Body of pancreas (tissue), 4 donors: Measurements from ENCODE around the gene C15orf62. TPM values are rescaled to one million over a fixed set of nuclear protein-coding genes. Genes with fewer than 3 reads are reported as not detected.

ENCODE experiments used
- ATAC-seq: fragments of 150-250 bp; one replicate; pipeline ENCODE4 v1.9.1; 2016
- DNase-seq, 4 donors: peaks; one replicate each; pipeline ENCODE4 v3.0.0-alpha.2; 2019
- H3K27ac ChIP-seq, 4 donors: fragments of 200-600 bp; sonication (generic); 1 replicate in 3 of 4; 2 replicates in 1 of 4; pipeline versions ENCODE4 v1.5.1 to v1.6.1; 2016 to 2019; ENCODE audit warnings: mild to moderate bottlenecking in 1 of 4, mixed read lengths in 1 of 4, moderate library complexity in 1 of 4
- H3K27me3 ChIP-seq, 2 donors: fragments of 200-600 bp; sonication (generic); one replicate each; pipeline ENCODE4 v1.6.0; 2016; ENCODE audit warnings: mild to moderate bottlenecking in 1 of 2
- H3K36me3 ChIP-seq, 2 donors: fragments of 200-600 bp; sonication (generic); replicated peaks in 1 of 2; 2 replicates each; pipeline ENCODE4 v1.5.1; 2016; ENCODE audit warnings: low read depth in 2 of 2; ENCODE audit not compliant: insufficient read depth in 1 of 2
- H3K4me1 ChIP-seq: fragments of 200-600 bp; sonication (generic); one replicate; pipeline ENCODE4 v1.6.0; 2016
- H3K4me3 ChIP-seq, 2 donors: fragments of 200-600 bp; sonication (generic); 1 replicate in 1 of 2; 2 replicates in 1 of 2; pipeline ENCODE4 v1.5.1; 2016 to 2019
- H3K9me3 ChIP-seq, 3 donors: fragments of 200-600 bp; sonication (generic); 1 replicate in 2 of 3; 2 replicates in 1 of 3; pipeline ENCODE4 v1.5.1; 2016
- POLR2A ChIP-seq, 3 donors: fragments of 450-650 bp; IDR thresholded peaks; one replicate each; pipeline ENCODE4 v1.6.1; 2016; ENCODE audit warnings: antibody characterized with exemption in 3 of 3, mild to moderate bottlenecking in 2 of 3
- WGBS, 2 donors: methylation state at CpG; one replicate each; pipeline ENCODE4 v1.1.5; 2017; 5-methylcytosine and 5-hydroxymethylcytosine counted together
- intact Hi-C: fragments of 100-400 bp; cut with DNase I; formaldehyde crosslinking; loops from one replicate; pipeline ENCODE4 v1.15.1; 2023
- total RNA-seq, 2 donors: library from RNA; depleted of rRNA; stranded (reverse); fragments of >200 nt; gene quantifications; one replicate each; pipeline ENCODE4 v1.1.0, GENCODE V29; 2016
- TF ChIP-seq, protein P1 (sequence below), 7 experiments: fragments of 450-650 bp in 4 of 7; fragments of 200-600 bp in 3 of 7; sonication (generic) in 3 of 7; IDR thresholded peaks; one replicate each; pipeline ENCODE4 v1.5.1; 2016 to 2019; ENCODE audit warnings: antibody characterized with exemption in 7 of 7

Gene C15orf62
- total RNA-seq, 2 donors from 2014 or later: 0.26 TPM; not detected in 1

DNA sequence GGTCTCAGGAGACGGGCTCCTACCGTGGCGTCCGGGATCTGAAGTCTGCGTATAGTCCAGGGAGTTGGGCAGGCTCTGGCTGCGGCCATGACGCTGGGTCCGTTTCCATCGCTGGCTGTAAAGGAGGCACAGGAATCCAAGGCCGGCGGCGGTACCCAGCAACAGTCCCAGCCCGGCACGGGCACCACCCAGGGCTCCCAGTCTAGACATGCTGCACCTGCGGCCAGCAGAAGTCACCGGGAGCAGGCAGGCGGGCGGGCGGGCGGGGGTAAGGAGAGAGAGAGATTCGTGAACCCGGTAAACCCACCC is 15.3 kb upstream of the C15orf62 start:
- ATAC-seq: peak; percentile 5
- intact Hi-C loops: no loop called here
- 0% methylated on average over 22 of the region's 22 CpGs; no CpG with 5 or more reads in 1 of the 2 donors for WGBS, 2 donors
- peak overlapping the region; percentile 84 to 91 for H3K4me3 ChIP-seq
- H3K36me3 ChIP-seq: peaks cover 5 to 6% of the 10 kb centered on the region in 2 donors
- H3K4me1 ChIP-seq: peaks cover 27% of the 10 kb centered on the region
- DNase-seq: peak in 3 of 4 donors; percentile 35 to 46 (median 37)
- H3K9me3 ChIP-seq: no peaks in the 10 kb centered on the region
- H3K27ac ChIP-seq: peak overlapping the region in 3 of 4 donors; percentile 78 to 89 (median 81)
- H3K27me3 ChIP-seq: no peaks in the 10 kb centered on the region
- TF ChIP-seq, protein P1, sequence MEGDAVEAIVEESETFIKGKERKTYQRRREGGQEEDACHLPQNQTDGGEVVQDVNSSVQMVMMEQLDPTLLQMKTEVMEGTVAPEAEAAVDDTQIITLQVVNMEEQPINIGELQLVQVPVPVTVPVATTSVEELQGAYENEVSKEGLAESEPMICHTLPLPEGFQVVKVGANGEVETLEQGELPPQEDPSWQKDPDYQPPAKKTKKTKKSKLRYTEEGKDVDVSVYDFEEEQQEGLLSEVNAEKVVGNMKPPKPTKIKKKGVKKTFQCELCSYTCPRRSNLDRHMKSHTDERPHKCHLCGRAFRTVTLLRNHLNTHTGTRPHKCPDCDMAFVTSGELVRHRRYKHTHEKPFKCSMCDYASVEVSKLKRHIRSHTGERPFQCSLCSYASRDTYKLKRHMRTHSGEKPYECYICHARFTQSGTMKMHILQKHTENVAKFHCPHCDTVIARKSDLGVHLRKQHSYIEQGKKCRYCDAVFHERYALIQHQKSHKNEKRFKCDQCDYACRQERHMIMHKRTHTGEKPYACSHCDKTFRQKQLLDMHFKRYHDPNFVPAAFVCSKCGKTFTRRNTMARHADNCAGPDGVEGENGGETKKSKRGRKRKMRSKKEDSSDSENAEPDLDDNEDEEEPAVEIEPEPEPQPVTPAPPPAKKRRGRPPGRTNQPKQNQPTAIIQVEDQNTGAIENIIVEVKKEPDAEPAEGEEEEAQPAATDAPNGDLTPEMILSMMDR (IDR thresholded peaks at IDR 0.05): no peak
- no peak for TF ChIP-seq POLR2A (IDR thresholded peaks at IDR 0.05)

DNA sequence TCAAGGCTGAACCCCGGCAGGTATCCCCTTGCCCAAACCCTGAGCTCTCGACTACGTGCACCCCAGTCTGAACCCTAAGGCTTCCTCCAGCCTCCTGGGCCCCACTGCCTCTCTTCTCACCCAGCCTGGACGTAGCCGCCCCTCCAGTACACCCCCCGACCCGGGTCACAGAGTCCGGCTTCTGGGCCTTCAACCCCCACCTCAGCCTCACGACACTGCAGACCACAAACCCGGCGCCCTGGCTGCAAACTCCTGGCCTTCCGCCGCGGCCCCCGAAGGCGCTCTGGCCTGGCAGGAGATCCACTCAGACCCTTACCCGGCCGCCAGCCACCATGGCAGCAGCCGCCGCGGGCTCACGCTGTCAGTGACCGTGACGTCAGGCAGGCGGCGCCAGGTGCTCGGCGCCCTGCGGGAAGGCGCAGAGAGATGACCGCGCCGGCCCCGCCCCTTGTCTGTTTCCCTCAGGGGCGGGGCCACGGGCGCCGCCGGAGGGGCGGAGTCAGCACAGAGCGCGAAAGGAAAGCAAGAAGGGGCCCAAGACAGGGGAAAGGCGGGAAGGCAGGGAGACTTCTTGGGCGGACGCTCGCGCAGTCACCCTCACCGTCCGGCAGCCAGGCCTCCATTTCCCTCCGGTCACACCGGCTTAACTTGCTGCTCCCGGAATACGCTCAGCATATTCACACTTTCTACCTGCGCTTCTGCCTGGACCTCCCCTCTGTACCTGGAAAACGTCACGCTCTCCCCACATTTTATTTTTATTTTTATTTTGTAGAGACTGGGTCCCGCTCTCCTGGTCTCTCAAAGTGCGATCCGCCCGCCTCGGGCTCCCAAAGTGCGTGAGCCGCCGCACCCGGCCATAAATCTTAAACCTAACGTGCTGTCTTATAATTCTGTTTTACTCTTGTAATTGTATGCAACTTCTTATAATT is 14.6 kb upstream of the C15orf62 start, which contains the start of gene RMDN3:
RMDN3 (minus strand) TSS at position 372 of the 929 bp plus-strand sequence. CDS start 471 bp downstream, outside the sequence.
- no peaks in the 10 kb centered on the region for H3K27me3 ChIP-seq
- intact Hi-C loops: no loop called here
- H3K4me1 ChIP-seq: peaks cover 27% of the 10 kb centered on the region
- TF ChIP-seq, protein P1 (IDR thresholded peaks at IDR 0.05): peak in 2 of 7 experiments; percentile 33 to 56
- peak; percentile 53 to 85 (median 71) for TF ChIP-seq POLR2A (IDR thresholded peaks at IDR 0.05)
- H3K36me3 ChIP-seq: peaks cover 5 to 6% of the 10 kb centered on the region in 2 donors
- peak within 1 kb of the TSS; percentile 84 to 91 for H3K4me3 ChIP-seq
- ATAC-seq (peak; percentile 99), DNase-seq (peak; percentile 92 to 95 (median 94))
- 1% methylated on average over 24 to 50 of the region's 66 CpGs for WGBS, 2 donors
- peak within 1 kb of the TSS; percentile 74 to 89 (median 80) for H3K27ac ChIP-seq
- H3K9me3 ChIP-seq: no peaks in the 10 kb centered on the region

DNA sequence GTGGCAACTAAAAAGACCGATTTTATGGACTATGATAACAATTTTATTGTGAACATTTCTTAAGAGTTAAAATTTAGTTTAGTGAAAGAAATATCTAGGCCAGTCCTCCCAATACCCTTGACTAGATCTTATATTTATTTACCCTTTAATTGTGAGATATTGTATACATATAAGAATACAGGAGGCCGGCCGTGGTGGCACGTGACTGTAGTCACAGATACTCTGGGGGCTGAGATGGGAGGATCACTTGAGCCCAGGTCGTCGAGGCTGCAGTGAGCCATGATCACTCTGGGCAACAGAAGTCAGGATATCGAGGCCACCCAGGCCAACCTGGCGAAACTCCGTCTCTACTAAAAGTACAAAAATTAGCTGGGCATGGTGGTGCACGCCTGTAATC is 14.0 kb upstream of the C15orf62 start:
- Histone ChIP-seq H3K4me1 (peaks cover 27% of the 10 kb centered on the region), H3K27ac (peak overlapping the region; percentile 74 to 89 (median 80)), H3K27me3 (no peaks in the 10 kb centered on the region), H3K36me3 (peaks cover 2% of the 10 kb centered on the region in 2 donors), H3K9me3 (no peaks in the 10 kb centered on the region), H3K4me3 (peak overlapping the region in 1 of 2 donors; percentile 91)
- no peak for TF ChIP-seq POLR2A (IDR thresholded peaks at IDR 0.05)
- TF ChIP-seq, protein P1 (IDR thresholded peaks at IDR 0.05): no peak
- DNase-seq (no peak), ATAC-seq (no peak)
- intact Hi-C loops: no loop called here
- 54 to 64% methylated on average over 9 to 10 of the region's 10 CpGs for WGBS, 2 donors

DNA sequence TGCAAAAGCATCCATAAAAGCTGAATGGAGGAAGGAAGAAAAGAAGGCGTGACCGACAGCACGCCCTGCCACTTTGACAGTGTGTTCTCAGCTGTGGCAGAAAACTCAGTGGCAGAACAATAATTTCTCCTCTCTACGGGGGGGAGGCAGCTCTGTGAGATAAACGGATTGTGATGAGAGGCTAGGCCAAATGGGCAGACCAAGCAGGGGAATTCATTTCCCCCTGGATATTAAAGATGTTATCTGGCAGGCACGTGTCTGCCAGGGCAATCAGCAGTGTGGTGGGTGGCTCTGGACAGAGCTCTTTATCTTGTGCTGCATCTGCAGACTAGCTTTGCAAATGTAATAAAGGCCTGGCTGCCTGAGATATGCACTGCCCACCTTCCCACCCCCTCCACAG is 12.8 kb upstream of the C15orf62 start:
- Histone ChIP-seq H3K9me3 (no peaks in the 10 kb centered on the region), H3K4me3 (no peak overlapping the region), H3K27me3 (no peaks in the 10 kb centered on the region), H3K36me3 (no peaks in the 10 kb centered on the region), H3K4me1 (peaks cover 27% of the 10 kb centered on the region), H3K27ac (no peak overlapping the region)
- WGBS, 2 donors: 58 to 65% methylated on average over 6 of the region's 6 CpGs
- intact Hi-C loops: no loop called here
- TF ChIP-seq, protein P1 (IDR thresholded peaks at IDR 0.05): no peak
- TF ChIP-seq POLR2A (IDR thresholded peaks at IDR 0.05): no peak
- no peak for ATAC-seq
- DNase-seq: no peak
